22Rv1 (cell line): ENCODE data around the gene SLC25A42.

ENCODE experiments used
- ZFX ChIP-seq: fragments of 450-650 bp; IDR thresholded peaks from 2 replicates; pipeline ENCODE4 v1.6.1; 2017; ENCODE audit warnings: antibody characterized with exemption, borderline replicate concordance
- TF ChIP-seq, protein P1 (sequence below): fragments of 450-650 bp; IDR thresholded peaks from 2 replicates; pipeline ENCODE4 v1.5.1; 2017; ENCODE audit warnings: mild to moderate bottlenecking

GRCh38 chr19:19043881-19044280 is 19.9 kb upstream of the SLC25A42 start:
- TF ChIP-seq, protein P1, sequence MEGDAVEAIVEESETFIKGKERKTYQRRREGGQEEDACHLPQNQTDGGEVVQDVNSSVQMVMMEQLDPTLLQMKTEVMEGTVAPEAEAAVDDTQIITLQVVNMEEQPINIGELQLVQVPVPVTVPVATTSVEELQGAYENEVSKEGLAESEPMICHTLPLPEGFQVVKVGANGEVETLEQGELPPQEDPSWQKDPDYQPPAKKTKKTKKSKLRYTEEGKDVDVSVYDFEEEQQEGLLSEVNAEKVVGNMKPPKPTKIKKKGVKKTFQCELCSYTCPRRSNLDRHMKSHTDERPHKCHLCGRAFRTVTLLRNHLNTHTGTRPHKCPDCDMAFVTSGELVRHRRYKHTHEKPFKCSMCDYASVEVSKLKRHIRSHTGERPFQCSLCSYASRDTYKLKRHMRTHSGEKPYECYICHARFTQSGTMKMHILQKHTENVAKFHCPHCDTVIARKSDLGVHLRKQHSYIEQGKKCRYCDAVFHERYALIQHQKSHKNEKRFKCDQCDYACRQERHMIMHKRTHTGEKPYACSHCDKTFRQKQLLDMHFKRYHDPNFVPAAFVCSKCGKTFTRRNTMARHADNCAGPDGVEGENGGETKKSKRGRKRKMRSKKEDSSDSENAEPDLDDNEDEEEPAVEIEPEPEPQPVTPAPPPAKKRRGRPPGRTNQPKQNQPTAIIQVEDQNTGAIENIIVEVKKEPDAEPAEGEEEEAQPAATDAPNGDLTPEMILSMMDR = no peak
- TF ChIP-seq ZFX = no peak
